Omental fat pad (tissue), 4 donors: Measurements from ENCODE around the gene IRF8. TPM values are rescaled to one million over a fixed set of nuclear protein-coding genes. Genes with fewer than 3 reads are reported as not detected.

ENCODE experiments used
- ATAC-seq: fragments of 150-250 bp; one replicate; pipeline ENCODE4 v1.9.1; 2016; ENCODE audit warnings: mild to moderate bottlenecking, moderate library complexity; ENCODE audit not compliant: low FRiP score
- DNase-seq: peaks from one replicate; pipeline ENCODE4 v3.0.0-alpha.2; 2019; ENCODE audit warnings: low spot score
- CTCF ChIP-seq, 3 donors: fragments of 450-650 bp; IDR thresholded peaks; one replicate each; pipeline ENCODE4 v1.5.1; 2016 to 2017; ENCODE audit warnings: antibody characterized with exemption in 3 of 3, mild to moderate bottlenecking in 3 of 3, moderate library complexity in 2 of 3
- total RNA-seq, 4 donors: library from RNA; depleted of rRNA; stranded (reverse); fragments of >200 nt; gene quantifications; one replicate each; pipeline ENCODE4 v1.1.0, GENCODE V29; 2016

IRF8 gene
- total RNA-seq, 4 donors from 2014 or later, result 32.5 to 134 (median 65.8) TPM

GRCh38 chr16:85950136-85950918 lies 51.4 kb downstream of the IRF8 start:
- ATAC-seq, result no peak
- no peak for TF ChIP-seq CTCF (IDR thresholded peaks at IDR 0.05)
- DNase-seq, result no peak

GRCh38 chr16:85952197-85952596 lies 53.2 kb downstream of the IRF8 start:
- DNase-seq (no peak), ATAC-seq (no peak)
- no peak for TF ChIP-seq CTCF (IDR thresholded peaks at IDR 0.05)

GRCh38 chr16:85952811-85953210 lies 53.8 kb downstream of the IRF8 start:
- no peak for TF ChIP-seq CTCF (IDR thresholded peaks at IDR 0.05)
- DNase-seq, result no peak
- ATAC-seq, result no peak

- no peak for ATAC-seq
- no peak for TF ChIP-seq CTCF (IDR thresholded peaks at IDR 0.05)
Measured at GRCh38 chr16:85954927-85955519, 56.1 kb downstream of the IRF8 start.

GRCh38 chr16:85955566-85955965 lies 56.6 kb downstream of the IRF8 start:
- no peak for DNase-seq
- ATAC-seq, result no peak
- TF ChIP-seq CTCF (IDR thresholded peaks at IDR 0.05), result no peak

More at GRCh38 chr16:85954927-85955519, 56.1 kb downstream of the IRF8 start:
- DNase-seq, result no peak

- ATAC-seq, result no peak
- DNase-seq, result no peak
- no peak for TF ChIP-seq CTCF (IDR thresholded peaks at IDR 0.05)
Measured at GRCh38 chr16:85956426-85956825, 57.5 kb downstream of the IRF8 start.

GRCh38 chr16:85958731-85959130 lies 59.8 kb downstream of the IRF8 start:
- DNase-seq (no peak), ATAC-seq (no peak)
- no peak for TF ChIP-seq CTCF (IDR thresholded peaks at IDR 0.05)
